Tibial nerve (tissue), 4 donors: ENCODE results near the gene ASTN2. TPM values are rescaled to one million over a fixed set of nuclear protein-coding genes. Genes with fewer than 3 reads are reported as not detected.

Experiments
- DNase-seq, 2 donors: peaks; one replicate each; pipeline ENCODE4 v3.0.0-alpha.2; 2019; ENCODE audit warnings: low spot score in 2 of 2
- H3K27ac ChIP-seq, 4 donors: fragments of 200-600 bp; sonication (generic) in 3 of 4; one replicate each; pipeline ENCODE4 v1.5.1; 2017 to 2019; ENCODE audit warnings: mild to moderate bottlenecking in 1 of 4
- H3K27me3 ChIP-seq, 2 donors: fragments of 200-600 bp; sonication (generic) in 1 of 2; one replicate each; pipeline versions ENCODE4 v1.5.1 to v1.6.0; 2017 to 2019
- H3K36me3 ChIP-seq, 3 donors: fragments of 200-600 bp; sonication (generic); one replicate each; pipeline ENCODE4 v1.5.1; 2018 to 2019
- H3K4me1 ChIP-seq, 4 donors: fragments of 200-600 bp; sonication (generic) in 3 of 4; one replicate each; pipeline ENCODE4 v1.5.1; 2017 to 2019
- H3K4me3 ChIP-seq, 4 donors: fragments of 200-600 bp; sonication (generic) in 3 of 4; one replicate each; pipeline ENCODE4 v1.5.1; 2017 to 2019; ENCODE audit warnings: mild to moderate bottlenecking in 1 of 4, moderate library complexity in 1 of 4
- H3K9me3 ChIP-seq, 4 donors: fragments of 200-600 bp; sonication (generic) in 3 of 4; one replicate each; pipeline ENCODE4 v1.5.1; 2017 to 2019
- CTCF ChIP-seq, 5 experiments: fragments of 200-600 bp in 3 of 5; fragments of 450-650 bp in 2 of 5; sonication (generic) in 3 of 5; IDR thresholded peaks; one replicate each; pipeline ENCODE4 v1.5.1; 2016 to 2019; ENCODE audit warnings: antibody characterized with exemption in 5 of 5, mild to moderate bottlenecking in 3 of 5, moderate library complexity in 2 of 5
- EP300 ChIP-seq, 2 donors: sonication (generic); formaldehyde crosslinking; IDR thresholded peaks; one replicate each; pipeline ENCODE4 v1.6.1; 2017; ENCODE audit warnings: antibody characterized with exemption in 2 of 2, mild to moderate bottlenecking in 1 of 2
- POLR2A ChIP-seq, 2 donors: fragments of 450-650 bp; IDR thresholded peaks; one replicate each; pipeline ENCODE4 v1.6.1; 2017; ENCODE audit warnings: antibody characterized with exemption in 2 of 2, mild to moderate bottlenecking in 2 of 2, moderate library complexity in 2 of 2
- WGBS, 2 donors: methylation state at CpG; one replicate each; pipeline ENCODE4 v1.1.5; 2018; 5-methylcytosine and 5-hydroxymethylcytosine counted together
- total RNA-seq, 4 donors: library from RNA; depleted of rRNA; stranded (reverse); fragments of >200 nt; gene quantifications; one replicate each; pipeline ENCODE4 v1.1.0, GENCODE V29; 2016

Gene ASTN2
- total RNA-seq, 4 donors from 2014 or later = 9.0 to 14.9 (median 12.3) TPM

DNA sequence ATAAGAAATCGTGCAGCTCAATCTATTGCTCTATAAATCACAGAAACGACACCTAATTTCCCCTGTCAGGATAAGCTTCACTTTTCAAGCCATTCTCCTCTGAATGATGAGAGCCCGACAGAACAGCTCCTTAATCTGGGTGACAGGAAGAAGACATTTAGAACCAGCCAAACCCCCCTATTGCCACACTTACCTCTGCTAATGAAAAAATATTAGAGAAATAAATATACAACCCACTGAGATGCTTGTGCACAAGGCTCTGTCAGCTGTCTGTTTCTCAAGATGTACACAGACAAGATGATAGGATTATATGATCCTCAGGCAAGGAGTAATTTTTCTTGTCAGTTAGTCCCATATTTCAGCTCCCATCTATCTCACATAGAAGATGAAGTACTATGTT is 785.2 kb downstream of the ASTN2 start:
- WGBS, 2 donors = 49 to 81% methylated on average over 3 of the region's 3 CpGs
- DNase-seq = no peak
- Histone ChIP-seq H3K27ac (no peak overlapping the region), H3K36me3 (no peaks in the 10 kb centered on the region), H3K27me3 (no peaks in the 10 kb centered on the region), H3K4me3 (no peak overlapping the region), H3K4me1 (no peaks in the 10 kb centered on the region), H3K9me3 (no peaks in the 10 kb centered on the region)
- TF ChIP-seq POLR2A (IDR thresholded peaks at IDR 0.05) (no peak), EP300 (IDR thresholded peaks at IDR 0.05) (no peak), CTCF (IDR thresholded peaks at IDR 0.05) (no peak)

- no peaks in the 10 kb centered on the region for H3K9me3 ChIP-seq
- no peak for DNase-seq
- no peaks in the 10 kb centered on the region for H3K36me3 ChIP-seq
- TF ChIP-seq POLR2A (IDR thresholded peaks at IDR 0.05) = no peak
- peaks cover 0 to 4% (median 0%) of the 10 kb centered on the region in 4 donors for H3K4me1 ChIP-seq
- H3K27ac ChIP-seq = no peak overlapping the region
- WGBS, 2 donors = 57 to 59% methylated on average over 4 of the region's 4 CpGs
- no peak overlapping the region for H3K4me3 ChIP-seq
- H3K27me3 ChIP-seq = no peaks in the 10 kb centered on the region
Measured at GRCh38 chr9:116628716-116629115, 786.1 kb downstream of the ASTN2 start.

GRCh38 chr9:116627433-116627832 is 787.4 kb downstream of the ASTN2 start:
- DNase-seq = no peak
- 99 to 100% methylated on average over 2 of the region's 2 CpGs for WGBS, 2 donors
- Histone ChIP-seq H3K27me3 (no peaks in the 10 kb centered on the region), H3K27ac (no peak overlapping the region), H3K36me3 (no peaks in the 10 kb centered on the region), H3K9me3 (no peaks in the 10 kb centered on the region), H3K4me1 (peaks cover 0 to 16% (median 0%) of the 10 kb centered on the region in 4 donors), H3K4me3 (no peak overlapping the region)
- TF ChIP-seq POLR2A (IDR thresholded peaks at IDR 0.05) = no peak
- no peak for TF ChIP-seq CTCF (IDR thresholded peaks at IDR 0.05)
- no peak for TF ChIP-seq EP300 (IDR thresholded peaks at IDR 0.05)

GRCh38 chr9:116626762-116627161 is 788.1 kb downstream of the ASTN2 start:
- H3K27me3 ChIP-seq = no peaks in the 10 kb centered on the region
- no peak for DNase-seq
- no peak overlapping the region for H3K27ac ChIP-seq
- peaks cover 0 to 16% (median 0%) of the 10 kb centered on the region in 4 donors for H3K4me1 ChIP-seq
- no peaks in the 10 kb centered on the region for H3K9me3 ChIP-seq
- TF ChIP-seq POLR2A (IDR thresholded peaks at IDR 0.05) = no peak
- TF ChIP-seq EP300 (IDR thresholded peaks at IDR 0.05) = no peak
- no peak for TF ChIP-seq CTCF (IDR thresholded peaks at IDR 0.05)
- H3K36me3 ChIP-seq = no peaks in the 10 kb centered on the region
- no peak overlapping the region for H3K4me3 ChIP-seq
- 88 to 91% methylated on average over 3 of the region's 3 CpGs for WGBS, 2 donors

DNA sequence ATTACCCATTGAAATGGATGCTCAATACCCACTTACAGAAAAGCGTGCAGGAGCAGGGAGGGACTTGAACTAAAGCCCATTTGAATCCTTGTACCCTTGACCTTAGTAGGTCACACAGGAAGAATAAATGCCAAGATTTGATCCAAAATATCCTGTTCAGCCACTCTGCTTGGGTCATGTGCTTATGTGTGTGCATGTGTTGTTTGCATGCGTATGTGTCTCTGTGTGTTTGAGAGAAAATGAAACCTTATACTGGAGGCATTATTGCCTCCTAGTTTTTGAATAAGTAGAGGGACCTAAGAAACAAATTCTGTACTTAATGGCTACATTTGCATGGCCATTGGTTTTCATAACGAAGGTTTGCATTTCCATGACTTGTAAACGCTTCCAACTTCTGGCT is 791.1 kb downstream of the ASTN2 start:
- 77% methylated on average over 4 of the region's 4 CpGs for WGBS, 2 donors
- no peak overlapping the region for H3K4me3 ChIP-seq
- no peak for TF ChIP-seq EP300 (IDR thresholded peaks at IDR 0.05)
- TF ChIP-seq CTCF (IDR thresholded peaks at IDR 0.05) = no peak
- no peak overlapping the region for H3K27ac ChIP-seq
- H3K27me3 ChIP-seq = no peaks in the 10 kb centered on the region
- no peaks in the 10 kb centered on the region for H3K9me3 ChIP-seq
- H3K36me3 ChIP-seq = peaks cover 0 to 7% (median 4%) of the 10 kb centered on the region in 3 donors
- DNase-seq = no peak
- peaks cover 0 to 16% (median 0%) of the 10 kb centered on the region in 4 donors for H3K4me1 ChIP-seq

- no peaks in the 10 kb centered on the region for H3K27me3 ChIP-seq
- TF ChIP-seq EP300 (IDR thresholded peaks at IDR 0.05) (no peak), POLR2A (IDR thresholded peaks at IDR 0.05) (no peak), CTCF (IDR thresholded peaks at IDR 0.05) (no peak)
- no peak overlapping the region for H3K4me3 ChIP-seq
- H3K27ac ChIP-seq = no peak overlapping the region
- no peak for DNase-seq
- peaks cover 0 to 31% (median 4%) of the 10 kb centered on the region in 3 donors for H3K36me3 ChIP-seq
- H3K4me1 ChIP-seq = no peaks in the 10 kb centered on the region
- peaks cover 0 to 3% (median 0%) of the 10 kb centered on the region in 4 donors for H3K9me3 ChIP-seq
- WGBS, 2 donors = 91 to 95% methylated on average over 3 of the region's 3 CpGs
Measured at GRCh38 chr9:116617389-116617788, 797.5 kb downstream of the ASTN2 start.
